GM19438 (cell line): ENCODE measurements around the gene MEG3.
"Not testable (repeated sequence)": the region's sequence is repeated elsewhere in the genome, so short reads cannot be mapped to it uniquely, and the experiment has no call there.

Experiments
- ATAC-seq: cut with Tn5 transposase; IDR thresholded peaks from one replicate; pipeline ENCODE4 v1.9.1; 2021; ENCODE audit warnings: low read depth; ENCODE audit not compliant: unreplicated experiment

The MEG3 gene

DNA sequence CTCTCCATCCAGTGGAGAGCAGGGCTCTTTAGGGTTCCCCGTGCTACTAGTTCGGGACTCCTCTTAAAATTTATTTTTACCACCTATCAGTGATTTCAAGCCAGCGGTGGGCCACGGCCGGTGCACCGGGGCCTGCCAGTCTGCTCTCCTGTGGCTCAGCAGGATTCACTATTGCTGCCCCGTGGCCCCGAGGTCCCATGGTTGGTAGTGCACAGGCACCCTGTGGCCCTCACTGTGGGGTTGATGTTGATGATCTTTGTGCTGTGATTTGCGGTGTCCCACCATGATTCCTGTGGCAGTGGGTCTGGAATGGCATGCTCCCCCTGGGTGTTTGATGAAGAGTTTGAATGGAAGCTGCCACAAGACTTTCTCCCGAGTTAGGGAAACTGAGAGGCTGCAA is 12.6 kb upstream of the MEG3 start:
- ATAC-seq: no peak

DNA sequence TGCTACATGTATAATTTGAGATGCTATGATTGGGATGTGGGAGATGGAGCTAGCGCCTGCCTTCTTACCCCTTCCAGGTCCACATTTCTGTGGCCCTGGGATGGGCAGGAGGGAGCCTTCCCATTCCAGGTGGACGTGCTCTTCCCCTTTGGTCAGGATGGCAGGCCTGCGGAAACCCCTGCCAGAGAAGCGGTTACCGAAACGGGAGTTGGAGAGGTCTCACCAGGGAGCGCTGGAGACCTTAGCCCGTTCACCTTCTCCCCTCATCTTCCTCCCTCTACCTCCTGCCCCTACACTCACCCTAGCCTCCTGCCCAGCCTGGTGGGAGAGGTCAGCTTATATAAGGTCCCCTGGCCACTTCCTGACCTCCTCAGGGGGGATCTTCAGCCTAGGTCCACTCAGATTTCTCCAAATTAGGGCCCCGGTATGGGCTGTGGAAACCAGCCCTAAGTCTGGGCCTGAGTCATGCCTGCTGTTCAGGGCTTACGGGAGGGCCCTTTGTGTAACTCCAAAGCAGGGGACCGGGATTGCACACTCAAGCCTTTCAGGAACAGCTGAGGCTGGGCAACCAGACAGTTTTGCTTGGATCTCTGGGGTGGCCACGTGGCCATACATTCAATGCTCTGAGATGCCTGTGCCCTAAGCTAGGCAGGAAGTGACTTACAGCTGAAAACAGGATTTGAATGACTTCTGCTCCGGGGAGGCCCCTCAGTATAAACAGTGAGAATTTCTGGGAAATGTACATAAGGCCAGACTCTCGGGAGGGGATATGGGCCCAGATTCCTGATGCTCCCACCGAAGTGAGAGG is 10.2 kb upstream of the MEG3 start:
- no peak for ATAC-seq

DNA sequence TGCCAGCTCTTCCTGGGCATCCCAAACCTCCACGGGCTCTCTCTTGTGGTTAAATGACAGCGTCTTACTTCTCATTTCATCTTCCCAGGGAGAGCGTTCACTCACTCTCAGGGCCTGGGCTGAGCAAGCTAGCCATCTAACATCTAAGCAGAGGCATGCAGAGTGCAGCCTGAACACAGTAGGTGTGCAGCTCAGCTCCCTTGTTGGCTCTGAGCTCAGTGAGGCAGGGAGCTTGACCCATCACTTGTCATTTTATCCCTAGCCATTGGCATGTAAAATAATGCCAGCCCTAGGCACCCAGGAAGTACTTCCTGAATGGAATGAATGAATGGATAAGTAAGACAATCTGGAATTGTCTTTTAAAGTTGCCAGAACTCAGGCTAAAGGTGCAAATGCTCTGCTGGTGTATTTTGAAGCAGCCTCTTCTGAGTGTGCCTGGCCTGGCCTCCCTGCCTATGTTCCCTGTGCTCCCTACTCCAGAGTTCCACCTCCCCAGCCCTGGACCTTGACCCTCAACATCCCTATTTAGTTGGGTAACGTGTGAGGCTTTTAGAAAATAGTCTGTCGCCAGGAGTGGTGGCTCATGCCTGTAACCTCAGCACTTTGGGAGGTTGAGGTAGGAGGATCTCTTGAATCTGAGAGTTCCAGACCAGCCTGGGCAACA is 9.5 kb upstream of the MEG3 start:
- ATAC-seq: no peak

DNA sequence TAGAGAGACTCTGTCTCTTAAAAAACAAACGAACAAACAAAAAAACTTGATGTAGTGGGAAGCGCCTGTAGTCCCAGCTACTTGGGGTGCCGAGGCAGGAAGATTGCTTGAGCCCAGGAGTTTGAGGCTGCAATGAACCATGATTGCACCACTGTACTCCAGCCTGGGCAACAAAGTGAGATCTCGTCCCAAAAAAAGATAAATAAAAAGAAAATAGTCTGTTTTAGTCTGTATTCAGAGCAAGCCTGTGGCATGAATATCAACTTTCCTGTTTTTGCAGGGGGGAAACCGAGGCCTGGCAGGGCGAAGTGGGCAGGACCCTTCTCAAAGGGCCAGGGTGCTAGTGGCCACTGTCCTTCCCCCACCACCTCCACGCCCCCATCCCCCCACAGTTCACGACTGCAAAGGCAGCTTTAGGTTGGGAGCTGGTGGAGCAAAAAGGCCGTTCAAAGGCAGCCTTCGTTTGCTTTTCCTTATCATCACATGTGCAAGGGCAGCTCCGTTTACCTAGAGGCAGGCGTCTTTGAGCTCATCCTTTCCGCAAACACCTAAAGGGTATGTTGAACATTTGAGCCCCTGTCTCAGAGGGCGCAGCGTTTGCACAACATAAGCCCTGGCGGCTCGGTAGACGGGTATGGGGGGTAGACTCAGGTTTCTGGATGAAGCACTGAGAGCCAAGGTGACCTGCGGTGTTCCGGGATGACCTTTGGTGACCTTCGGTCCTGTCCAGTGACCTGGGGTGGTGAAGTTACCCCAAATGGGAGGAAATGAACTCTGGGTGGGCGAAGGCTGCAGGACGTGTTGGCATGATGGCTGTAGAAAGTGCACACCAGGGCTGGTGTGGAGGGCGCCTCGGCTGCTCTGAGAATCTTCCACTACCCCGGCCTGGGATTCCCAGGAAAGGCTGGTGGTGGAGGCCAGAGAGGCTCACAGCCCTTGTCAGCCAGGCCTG is 8.7 kb upstream of the MEG3 start:
- no peak for ATAC-seq

DNA sequence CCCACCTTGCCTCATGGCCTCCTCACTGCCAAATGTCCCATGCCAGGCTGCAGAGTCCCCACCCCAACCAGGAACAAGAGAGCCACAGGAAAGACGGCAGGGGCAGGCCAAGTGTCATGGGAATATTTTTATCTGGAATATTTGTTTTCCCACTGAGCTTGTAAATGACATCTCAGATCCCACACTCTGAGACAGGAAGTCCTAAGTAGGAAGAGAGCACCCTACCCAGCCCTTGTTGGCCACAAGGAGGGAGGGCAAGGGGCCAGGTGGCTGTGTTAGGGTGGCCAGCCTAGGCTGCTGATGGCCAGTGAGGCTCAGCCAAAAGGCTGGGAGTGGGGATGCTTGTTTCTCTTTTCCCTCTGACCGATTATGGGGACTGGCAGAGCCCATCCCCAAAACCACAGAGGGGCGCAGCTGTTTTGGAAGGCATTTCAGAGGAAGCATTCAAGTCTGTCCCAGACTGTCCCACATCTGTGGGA is 7.7 kb upstream of the MEG3 start:
- ATAC-seq: no peak

DNA sequence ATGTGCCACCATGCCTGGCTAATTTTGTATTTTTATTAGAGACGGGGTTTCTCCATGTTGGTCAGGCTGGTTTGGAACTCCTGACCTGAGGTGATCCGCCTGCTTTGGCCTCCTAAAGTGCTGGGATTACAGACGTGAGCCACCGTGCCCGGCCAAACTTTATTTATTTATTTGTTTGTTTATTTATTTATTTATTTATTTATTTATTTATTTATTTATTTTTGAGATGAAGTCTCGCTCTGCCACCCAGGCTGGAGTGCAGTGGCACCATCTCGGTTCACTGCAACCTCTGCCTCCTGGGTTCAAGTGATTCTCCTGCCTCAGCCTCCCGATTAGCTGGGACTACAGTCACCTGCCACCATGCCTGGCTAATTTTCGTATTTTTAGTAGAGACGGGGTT is 7.0 kb upstream of the MEG3 start:
- not testable (repeated sequence) for ATAC-seq

DNA sequence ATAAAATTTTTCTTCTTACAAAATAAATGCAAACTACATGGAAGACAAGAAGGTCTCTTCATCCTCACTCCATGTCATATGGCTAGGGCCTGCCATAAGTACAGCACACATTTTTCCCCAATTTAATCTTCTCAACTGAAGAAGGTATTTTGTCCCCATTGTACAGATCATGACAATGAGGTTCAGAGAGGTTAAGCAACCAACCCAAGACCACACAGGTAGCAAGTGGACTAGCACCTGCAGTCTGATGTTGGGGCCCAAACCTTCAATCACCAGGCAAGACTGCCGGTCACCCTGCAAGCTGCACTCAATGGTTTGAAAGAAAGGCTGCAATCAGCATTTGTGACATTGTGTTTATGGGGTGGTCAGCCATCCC is 6.5 kb upstream of the MEG3 start:
- ATAC-seq: no peak

DNA sequence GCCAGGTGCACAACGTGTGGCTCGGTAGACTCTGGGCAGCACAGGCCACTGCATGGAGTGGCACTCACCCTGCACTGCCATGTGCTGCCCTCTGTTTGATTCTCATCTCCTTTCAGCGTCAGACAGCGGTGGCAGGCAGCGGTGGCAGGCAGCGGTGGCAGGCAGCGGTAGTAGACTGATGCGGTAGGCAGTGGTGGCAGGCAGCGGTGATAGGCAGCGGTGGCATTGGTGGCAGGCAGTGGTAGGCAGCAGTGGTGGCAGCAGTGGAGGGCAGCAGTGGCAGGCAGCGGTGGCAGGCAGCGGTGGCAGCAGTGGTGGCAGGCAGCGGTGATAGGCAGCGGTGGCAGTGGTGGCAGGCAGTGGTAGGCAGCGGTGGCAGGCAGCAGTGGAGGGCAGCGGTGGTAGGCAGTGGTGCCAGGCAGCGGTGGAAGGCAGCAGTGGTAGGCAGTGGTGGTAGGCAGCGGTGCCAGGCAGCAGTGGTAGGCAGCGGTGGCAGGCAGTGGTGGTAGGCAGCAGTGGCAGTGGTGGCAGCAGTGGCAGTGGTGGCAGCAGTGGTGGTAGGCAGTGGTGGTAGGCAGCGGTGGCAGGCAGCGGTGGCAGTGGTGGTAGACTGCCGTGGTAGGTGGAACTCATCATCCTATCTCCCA is 6.0 kb upstream of the MEG3 start:
- ATAC-seq: no peak

DNA sequence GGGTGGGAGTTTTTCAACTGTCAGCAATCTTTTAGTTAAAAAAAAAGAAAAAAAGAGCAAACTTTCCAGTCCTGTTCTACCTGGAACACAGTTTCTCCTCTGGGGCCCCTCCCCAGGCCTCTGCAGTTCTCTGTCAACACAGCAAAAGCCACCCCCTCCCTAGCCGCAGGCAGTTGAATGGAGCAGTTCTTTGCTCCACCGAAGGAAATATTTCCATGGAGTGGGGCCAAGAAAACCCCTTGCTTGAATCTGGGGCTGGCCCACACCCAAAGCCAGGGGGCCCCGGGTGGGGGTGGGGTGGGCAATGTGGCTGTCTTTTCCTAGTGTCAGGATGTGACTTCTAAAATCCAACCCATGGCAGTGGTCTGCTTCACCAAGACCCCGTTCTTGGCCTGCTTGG is 5.0 kb upstream of the MEG3 start:
- no peak for ATAC-seq

DNA sequence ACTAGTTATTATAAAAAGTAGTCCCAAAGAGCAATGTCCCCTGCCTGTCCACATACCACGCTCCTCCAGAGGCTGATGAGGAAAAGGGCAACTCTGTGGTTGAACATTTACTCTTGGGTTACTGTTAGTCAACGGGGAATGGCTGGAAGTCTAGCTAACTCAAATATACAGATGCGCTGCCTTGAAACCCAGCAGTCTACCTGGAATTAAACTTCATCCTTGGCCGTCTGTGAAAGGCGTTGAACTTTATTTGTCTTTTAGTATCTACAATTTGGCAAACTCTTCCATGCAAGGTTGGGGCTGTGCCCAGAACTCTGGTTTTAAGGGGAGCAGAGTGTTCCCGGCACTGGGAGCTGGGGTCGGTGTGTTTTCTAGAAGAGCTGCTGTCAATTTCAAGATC is 3.9 kb upstream of the MEG3 start:
- no peak for ATAC-seq

DNA sequence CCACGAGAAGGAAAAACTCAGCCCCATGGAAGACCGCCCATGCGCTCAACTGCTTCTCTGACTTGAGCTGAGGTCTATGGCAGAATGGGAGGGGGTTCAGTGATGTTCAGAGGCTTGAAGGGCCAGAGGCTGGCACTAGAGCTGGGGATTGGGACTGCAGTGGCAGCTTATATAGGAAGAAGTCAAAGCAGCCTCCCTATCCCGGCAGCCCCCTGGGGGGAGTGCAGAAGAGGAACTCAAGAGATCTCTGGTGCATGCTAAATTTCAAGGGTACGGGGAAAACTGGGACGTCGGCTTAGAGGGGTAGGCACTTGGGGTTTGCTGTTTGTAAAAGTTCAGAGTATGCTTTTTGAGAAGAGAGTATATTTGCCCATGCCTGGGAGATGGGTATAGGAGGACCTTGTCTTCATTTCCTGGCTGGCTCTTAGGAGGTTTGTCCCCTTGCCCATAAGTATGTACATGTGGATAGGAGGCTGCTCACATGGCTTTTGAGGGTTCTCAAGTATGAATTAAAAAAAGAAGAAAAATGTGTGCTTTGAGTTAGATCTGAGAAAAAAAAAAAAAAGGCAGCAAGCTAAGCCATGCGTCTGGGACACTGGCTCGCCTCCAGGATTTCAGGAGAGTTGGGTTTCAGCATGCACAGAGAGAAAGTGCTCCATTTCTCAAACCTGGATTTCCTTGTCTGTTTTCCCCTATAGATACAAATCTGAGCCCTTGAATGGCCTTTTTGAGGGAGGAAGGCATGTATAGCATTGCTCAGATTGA is 3.2 kb upstream of the MEG3 start:
- no peak for ATAC-seq

DNA sequence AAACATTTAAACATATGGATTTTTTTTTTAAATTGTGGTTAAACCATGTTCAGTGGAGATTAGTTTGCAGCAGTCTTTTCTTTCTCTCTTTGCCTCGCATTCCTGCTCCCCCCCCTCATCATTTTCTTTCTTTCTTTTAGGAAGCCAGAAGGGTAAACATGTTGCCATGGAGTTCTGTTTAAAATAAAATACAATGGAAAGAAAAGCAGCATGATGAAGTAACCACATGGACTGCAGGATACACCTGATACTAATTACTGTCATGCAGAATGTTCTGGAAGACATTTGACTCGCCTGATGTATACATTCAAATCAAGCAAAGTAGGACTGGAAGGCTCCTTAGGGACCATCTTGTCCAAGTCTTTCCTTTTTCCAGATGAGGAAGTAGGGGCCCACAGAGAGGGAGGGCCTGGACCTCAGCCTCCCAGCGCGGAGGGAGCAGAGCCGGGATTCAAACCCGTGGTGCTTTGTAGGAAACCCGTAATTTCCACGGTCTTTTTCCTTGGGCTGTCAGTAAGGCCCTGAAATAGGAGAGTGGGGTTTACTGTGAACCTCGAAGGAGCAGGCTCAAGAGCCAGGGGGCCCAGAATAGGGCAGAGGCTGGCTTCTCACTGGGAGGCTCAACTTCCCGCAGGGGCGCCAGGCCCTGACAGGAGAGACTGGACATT is 2.4 kb upstream of the MEG3 start:
- ATAC-seq: no peak

DNA sequence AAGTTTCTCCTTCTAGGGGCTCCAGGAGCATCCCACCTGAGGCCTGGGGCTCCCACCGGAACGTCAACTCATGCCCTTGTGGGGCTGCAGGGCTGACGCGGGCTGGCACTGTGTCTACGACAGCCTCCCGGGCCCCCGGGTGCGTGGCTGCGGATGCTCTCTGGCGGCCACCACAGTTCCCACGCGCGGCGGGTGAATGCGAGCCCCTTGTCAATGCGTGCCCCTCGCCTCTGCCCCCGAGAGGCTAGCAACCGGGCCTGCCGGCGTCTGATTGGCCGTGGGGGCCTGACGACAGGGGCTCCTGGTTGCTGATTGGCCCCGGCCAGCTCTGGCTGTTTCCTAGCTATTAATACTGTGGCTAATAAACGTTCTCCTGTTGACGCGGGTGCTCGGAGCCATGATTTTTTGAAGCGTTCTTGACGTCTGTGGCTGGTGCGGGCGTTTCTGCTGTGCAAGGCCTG is 1.8 kb upstream of the MEG3 start:
- no peak for ATAC-seq

DNA sequence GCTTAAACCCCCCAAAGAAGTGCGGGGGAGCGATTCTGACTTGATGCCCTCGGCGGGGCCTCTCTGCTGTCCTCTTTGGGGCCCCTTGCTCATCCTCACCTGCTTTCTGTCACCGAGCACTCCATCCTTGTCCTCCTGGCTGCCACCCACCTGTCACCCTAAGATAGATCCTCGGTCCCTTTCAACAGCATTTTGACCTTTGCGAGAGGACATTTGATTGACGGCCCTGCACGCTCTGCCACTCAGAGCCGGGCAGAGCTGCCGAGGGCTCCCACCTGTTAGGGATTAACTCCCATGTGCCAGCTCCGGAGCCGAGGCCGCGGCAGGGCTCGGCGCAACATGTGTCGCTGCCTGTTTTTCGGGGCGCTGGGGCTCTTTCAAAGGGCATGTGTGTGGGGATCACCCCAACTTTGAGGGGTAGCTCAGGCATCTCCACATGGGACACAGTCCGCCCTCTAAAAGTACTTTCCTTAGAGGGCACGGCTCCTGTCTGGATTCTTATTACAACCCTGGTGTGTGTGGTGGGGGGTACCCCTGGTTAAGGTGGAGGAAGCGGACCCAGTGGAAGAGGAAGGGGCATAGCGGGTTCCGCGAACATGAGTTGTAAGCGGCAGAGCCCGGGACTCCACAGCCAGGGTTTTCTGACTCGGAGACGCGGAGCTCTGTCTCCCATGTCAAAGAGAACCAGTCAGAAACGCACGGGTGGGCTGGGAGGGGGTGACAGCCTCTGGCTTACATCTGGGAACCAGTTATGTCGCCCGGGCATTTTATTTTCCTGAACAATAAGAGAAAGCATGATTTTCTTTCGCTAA is 811 bp upstream of the MEG3 start:
- ATAC-seq: no peak

DNA sequence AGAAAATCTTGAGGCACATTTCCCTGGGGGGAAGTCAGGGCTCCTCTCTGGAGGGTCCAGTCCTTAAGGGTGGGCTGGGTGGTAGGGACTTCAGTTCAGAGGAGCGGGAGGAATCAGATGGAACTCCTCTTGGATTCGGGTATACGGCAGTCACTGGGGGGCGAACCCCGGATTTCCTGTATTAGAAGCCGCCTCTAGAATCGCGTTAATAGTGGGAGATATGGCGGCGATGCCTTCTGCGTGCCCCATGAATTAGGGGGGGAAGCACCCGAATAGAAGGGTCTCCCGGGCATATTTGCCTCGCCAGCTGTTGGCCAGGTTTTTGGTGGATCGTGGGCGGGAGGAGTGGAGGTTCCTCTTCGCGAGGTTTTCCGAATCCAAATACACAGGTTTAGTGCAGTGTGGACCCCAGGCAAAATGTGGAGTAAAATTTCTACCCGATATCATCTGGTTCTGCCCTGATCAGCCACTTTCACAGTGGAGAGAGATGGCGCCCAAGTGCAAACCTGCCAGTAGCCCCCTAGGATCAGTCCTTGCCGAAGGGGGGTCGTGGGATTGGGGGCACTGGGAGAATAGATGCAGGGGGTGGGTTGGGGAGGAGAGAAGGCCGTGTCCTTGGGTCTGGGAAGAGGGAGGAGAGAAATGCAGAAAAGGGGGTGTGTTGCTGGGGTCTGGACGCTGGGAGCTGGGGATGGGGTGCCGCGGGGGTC is 628 bp downstream of the MEG3 start:
- ATAC-seq: no peak

DNA sequence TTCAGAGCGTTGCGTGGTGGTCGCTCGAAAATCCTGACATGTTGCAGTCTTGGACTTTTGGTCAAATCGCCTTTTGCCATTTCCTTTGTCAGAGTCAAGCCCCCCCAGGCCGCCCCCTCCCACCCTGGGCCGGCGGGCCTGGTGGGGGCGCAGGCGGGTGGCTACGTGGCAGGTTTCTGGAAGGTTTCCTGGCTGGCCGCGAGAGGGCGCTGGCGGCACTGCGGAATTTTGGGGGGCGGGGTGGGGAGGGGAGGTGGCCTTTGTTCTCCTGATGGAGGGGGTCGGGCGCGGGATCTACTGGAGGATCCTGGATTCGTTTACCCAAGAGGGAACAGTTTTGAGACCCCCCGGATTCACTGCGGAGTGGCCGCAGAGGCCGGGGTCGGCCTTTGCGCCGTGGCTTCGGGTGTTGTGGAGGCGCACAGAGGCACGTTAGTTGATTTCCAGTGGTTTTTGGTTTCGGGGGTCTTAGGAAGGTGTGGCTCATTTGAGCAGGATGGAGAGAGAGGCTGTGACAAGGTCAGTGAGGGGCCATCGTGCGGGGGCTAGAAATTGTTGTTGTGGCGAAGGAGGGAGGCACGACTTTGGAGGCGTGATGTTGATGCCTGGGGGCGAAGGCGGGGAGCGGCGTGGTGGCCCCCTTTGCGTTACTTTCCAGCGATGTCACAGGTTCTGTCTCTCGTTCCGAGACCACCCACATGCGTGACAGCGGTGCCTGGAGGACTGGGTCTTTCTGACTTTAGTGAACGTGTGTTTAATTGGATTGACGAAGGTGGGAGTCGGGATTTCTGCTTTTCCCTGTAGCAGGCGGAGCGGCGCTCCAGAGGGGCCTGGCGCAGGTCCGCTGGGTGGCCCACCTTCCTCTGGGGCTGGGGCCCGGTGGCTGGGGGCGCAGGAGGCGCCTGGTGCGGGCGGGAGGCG is 1.4 kb downstream of the MEG3 start:
- no peak for ATAC-seq
